ENCODE results near the gene CFAP61.
A peak's percentile ranks its signal among the peaks of the same experiment; 100 is the strongest.

The CFAP61 gene

DNA sequence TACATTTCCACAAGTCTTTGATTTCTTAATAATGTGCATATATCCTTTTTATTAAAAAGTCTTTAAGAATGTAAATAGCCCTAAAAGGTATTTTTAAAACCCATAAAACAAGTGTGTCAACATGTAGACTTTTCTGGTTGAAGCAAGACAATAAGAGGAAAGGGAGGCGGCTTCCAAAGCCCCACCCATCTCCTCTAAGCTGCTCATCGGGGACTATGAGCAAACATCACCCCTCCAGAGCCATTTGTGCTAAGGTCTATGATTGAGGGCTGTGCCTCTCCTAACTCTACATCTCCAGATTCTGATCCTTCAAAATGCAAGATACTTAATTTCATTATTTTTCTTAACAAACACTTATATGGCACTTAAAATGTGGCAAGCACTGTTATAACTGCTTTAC is 37.7 kb upstream of the CFAP61 start:
- no peak overlapping the region for H3K27ac ChIP-seq
- no peak for TF ChIP-seq ZFX (IDR thresholded peaks at IDR 0.05)

DNA sequence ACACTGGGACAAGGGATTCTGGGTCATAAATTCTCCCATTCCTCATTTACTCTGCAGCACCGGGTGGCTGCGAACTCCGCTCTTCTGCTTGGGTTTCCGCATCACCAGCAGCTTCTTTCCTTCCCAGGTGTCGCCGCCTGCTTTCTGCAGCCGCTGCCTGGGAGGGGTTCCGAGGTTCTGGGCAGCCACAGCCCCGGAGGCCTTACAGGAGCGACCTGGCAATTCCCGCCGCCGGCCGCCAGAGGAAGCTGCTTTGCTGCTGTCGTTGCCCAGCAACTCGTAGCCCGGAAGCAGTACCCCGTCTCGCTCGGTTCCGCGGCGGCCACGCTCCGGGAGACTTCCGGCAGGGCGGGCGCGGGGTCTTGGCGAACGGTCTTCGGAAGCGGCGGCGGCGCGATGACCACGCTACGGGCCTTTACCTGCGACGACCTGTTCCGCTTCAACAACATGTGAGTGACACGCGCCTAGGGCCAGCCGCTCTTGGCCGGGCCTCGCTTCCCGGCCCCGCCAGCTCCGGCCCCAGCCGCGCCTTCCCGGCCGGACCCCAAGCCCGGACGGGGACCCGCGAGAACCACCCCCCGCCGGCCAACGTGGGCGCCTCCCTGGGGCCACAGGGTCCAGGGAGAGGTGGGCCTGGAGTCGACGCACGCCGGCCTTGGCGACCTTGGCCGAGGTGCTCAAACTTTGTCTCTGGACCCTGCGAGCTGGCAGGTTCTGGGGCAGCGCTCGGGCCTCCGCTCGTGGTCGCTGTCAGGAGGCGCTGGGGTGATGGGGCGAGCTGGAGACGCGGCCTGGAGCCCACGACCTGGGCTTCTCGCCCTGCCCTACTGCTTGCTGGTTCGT is 35.1 kb upstream of the CFAP61 start, which contains the start of gene NAA20:
NAA20 (plus strand) TSS at position 362 of the 843 bp plus-strand sequence; CDS start at position 397, 35 bp downstream.
- TF ChIP-seq ZFX (IDR thresholded peaks at IDR 0.05) = peak; percentile 89
- TF ChIP-seq, protein P1, sequence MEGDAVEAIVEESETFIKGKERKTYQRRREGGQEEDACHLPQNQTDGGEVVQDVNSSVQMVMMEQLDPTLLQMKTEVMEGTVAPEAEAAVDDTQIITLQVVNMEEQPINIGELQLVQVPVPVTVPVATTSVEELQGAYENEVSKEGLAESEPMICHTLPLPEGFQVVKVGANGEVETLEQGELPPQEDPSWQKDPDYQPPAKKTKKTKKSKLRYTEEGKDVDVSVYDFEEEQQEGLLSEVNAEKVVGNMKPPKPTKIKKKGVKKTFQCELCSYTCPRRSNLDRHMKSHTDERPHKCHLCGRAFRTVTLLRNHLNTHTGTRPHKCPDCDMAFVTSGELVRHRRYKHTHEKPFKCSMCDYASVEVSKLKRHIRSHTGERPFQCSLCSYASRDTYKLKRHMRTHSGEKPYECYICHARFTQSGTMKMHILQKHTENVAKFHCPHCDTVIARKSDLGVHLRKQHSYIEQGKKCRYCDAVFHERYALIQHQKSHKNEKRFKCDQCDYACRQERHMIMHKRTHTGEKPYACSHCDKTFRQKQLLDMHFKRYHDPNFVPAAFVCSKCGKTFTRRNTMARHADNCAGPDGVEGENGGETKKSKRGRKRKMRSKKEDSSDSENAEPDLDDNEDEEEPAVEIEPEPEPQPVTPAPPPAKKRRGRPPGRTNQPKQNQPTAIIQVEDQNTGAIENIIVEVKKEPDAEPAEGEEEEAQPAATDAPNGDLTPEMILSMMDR (conservative IDR thresholded peaks at IDR 0.05) = peak; percentile 71
- peak within 1 kb of the TSS; percentile 96 for H3K27ac ChIP-seq

DNA sequence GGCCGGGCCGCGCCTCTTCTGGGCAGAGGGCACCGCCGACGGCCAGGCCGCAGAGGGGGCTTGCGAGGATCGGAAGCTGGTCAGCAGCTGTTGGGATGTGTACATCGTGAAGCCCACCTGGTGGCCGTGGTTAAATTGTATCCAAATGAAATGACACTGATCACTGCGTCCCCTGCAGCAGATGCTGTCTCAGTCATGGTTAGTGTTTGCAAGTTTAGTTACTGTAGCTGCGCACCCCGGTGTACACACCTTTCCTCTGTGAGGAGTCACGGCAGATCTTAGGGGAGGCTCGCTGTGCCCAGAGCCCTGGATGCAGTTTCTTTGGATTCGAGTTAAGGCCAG is 34.5 kb upstream of the CFAP61 start:
- TF ChIP-seq ZFX (IDR thresholded peaks at IDR 0.05) = no peak
- TF ChIP-seq, protein P1 (conservative IDR thresholded peaks at IDR 0.05) = no peak
- H3K27ac ChIP-seq = peak overlapping the region; percentile 96

DNA sequence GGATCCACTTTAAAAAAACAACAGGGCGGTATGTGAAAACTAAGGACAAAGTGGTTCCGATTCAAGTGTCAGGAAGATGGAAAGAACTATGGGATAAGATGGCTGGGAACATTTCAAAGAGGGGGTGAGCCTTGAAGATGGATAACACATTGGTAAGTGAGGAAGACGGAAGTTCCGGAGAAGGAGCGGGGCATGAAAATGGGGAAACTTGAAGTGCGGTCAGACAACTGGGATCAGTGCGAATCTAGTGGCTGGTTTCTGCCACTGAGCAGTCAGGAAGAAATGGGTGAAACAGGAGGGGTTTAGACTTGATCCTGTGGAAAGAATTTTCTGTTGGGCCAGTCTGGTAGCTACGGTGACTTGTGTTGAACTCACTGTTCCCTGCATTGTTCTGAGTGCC is 34.0 kb upstream of the CFAP61 start:
- TF ChIP-seq, protein P1 (conservative IDR thresholded peaks at IDR 0.05) = no peak
- no peak for TF ChIP-seq ZFX (IDR thresholded peaks at IDR 0.05)
- peak overlapping the region; percentile 96 for H3K27ac ChIP-seq

DNA sequence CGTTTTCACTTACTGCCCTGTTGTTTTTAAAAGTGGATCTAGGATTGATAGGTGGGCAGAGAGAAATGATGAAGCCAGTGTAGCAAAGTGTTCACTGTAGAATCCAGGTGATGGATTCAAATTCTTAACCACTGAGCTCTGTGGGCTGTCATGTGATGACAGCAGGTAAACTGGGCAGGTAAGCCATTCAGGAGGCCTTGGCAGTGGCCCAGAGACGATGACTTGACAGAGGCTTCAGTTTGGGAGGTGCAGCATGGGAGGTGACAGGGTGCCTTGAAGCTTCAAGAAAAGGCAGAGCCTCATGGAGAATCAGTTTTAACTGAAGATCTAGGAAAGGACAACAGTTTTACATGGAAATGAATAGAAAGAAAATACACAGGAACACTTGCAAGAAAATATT is 33.2 kb upstream of the CFAP61 start:
- peak overlapping the region; percentile 96 for H3K27ac ChIP-seq

DNA sequence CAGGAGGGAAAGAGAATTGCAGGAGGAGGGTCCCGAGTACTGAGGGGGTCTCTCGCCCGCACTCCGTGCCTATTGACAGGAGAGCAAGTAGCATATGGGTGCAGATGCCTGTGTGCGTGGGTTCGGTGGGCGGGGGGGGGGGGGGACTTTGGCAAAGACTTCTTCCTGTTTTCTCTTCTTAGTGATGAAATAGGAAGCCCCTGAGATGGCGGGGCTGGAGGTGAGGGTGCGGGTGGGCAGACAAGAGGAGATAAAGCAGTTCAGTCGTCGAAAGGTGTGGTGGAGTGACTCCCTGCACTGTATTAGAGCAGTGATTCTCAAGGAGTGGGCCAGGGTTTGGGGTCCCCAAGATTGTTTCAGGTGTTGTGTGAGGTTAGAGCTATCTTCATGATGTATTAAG is 31.4 kb upstream of the CFAP61 start:
- H3K27ac ChIP-seq = peak overlapping the region; percentile 33; the same call in 1 of the 2 replicates
- TF ChIP-seq, protein P1 (conservative IDR thresholded peaks at IDR 0.05) = no peak
- TF ChIP-seq ZFX (IDR thresholded peaks at IDR 0.05) = no peak

More for the DNA sequence above, 33.2 kb upstream of the CFAP61 start:
- TF ChIP-seq ZFX (IDR thresholded peaks at IDR 0.05) = no peak
- TF ChIP-seq, protein P1 (conservative IDR thresholded peaks at IDR 0.05) = no peak

DNA sequence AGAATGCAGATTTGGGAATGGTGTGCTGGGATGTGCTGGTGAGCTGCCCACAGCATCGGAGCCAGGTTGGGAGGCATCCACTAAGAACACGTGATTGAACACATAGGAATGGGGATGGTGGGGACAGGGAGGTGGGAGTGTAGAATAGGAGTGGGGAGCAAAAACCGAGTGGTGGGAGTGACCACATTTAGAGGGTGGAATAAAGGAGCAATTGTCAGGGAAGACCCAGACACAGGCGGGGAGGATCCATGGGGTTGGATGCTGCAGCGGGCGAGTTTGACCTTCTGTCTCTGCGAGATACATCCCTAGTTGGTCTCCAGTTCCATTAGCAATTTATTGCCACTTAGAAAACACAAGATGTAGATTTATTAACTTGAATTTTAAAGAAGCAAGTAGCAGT is 30.5 kb upstream of the CFAP61 start:
- no peak for TF ChIP-seq ZFX (IDR thresholded peaks at IDR 0.05)
- H3K27ac ChIP-seq = no peak overlapping the region

DNA sequence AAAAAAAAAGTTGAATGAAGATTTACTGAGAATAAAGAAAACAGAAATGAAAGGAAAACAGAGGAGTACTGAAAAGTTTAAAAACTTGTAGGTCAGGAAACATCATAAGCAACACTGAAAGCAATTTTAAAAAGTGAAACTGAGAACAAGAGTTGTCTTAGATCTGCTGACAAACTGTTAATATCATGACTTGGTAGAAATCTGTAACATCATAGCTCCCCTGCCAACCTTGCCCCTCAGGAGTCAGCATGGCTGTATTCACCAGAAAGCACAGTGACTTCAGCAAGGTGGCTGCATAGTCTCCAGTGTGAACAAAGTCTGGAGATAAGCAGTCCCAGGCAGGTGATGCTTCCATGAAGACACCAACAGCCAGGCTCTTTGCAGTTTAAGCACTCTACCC is 29.8 kb upstream of the CFAP61 start:
- no peak overlapping the region for H3K27ac ChIP-seq
- TF ChIP-seq, protein P1 (conservative IDR thresholded peaks at IDR 0.05) = no peak
- no peak for TF ChIP-seq ZFX (IDR thresholded peaks at IDR 0.05)

Measured in C4-2B (cell line).